ENCODE results near the gene MTARC1. TPM values are rescaled to one million over a fixed set of nuclear protein-coding genes. Genes with fewer than 3 reads are reported as not detected.

MTARC1 gene
- polyA plus RNA-seq, 1 experiment, result 2.6 TPM

GRCh38 chr1:220810179-220810653 lies 23.5 kb downstream of the MTARC1 start:
- CTCF ChIA-PET, result interaction anchor here (0.6 to 2.6 kb wide), 22 partner anchors 9 to 669 kb away, joined by 3 to 15 read pairs (median 4); no protein-coding TSS in a partner anchor
- TF ChIP-seq CTCF (IDR thresholded peaks at IDR 0.05; ENCODE audit: low read depth, low read length), result peak; percentile 97
- POLR2A ChIA-PET, result interaction anchor here (0.8 kb wide), 1 partner anchor 24 kb away, joined by 3 read pairs; the partner anchor contains the start of gene MTARC1
- no peak overlapping the region for H3K27ac ChIP-seq (ENCODE audit: low read depth, low read length)
- DNase-seq (ENCODE audit: low read depth, low spot score), result peak; percentile 66
- peaks cover 9% of the 10 kb centered on the region for H3K27me3 ChIP-seq (ENCODE audit: control insufficient read depth, insufficient read depth, low read length)
- peak overlapping the region; percentile 25; the same call in 1 of the 2 replicates for H3K4me3 ChIP-seq (ENCODE audit: low read depth, low read length)
- 0 out of 2 replicates have a peak, but pooled peaks cover 3% of the 10 kb centered on the region for H3K9me3 ChIP-seq (ENCODE audit: control insufficient read depth, insufficient read depth, low read length)

- peaks cover 9% of the 10 kb centered on the region for H3K27me3 ChIP-seq (ENCODE audit: control insufficient read depth, insufficient read depth, low read length)
- POLR2A ChIA-PET, result no interaction called here
Observed at GRCh38 chr1:220810963-220811362, 24.2 kb downstream of the MTARC1 start.

GRCh38 chr1:220811695-220812094 lies 25.0 kb downstream of the MTARC1 start:
- no peak overlapping the region for H3K4me3 ChIP-seq (ENCODE audit: low read depth, low read length)
- H3K27me3 ChIP-seq (ENCODE audit: control insufficient read depth, insufficient read depth, low read length), result peaks cover 9% of the 10 kb centered on the region
- TF ChIP-seq CTCF (IDR thresholded peaks at IDR 0.05; ENCODE audit: low read depth, low read length), result no peak
- 0 out of 2 replicates have a peak, but pooled peaks cover 3% of the 10 kb centered on the region for H3K9me3 ChIP-seq (ENCODE audit: control insufficient read depth, insufficient read depth, low read length)
- CTCF ChIA-PET, result interaction anchor here (2.6 kb wide), 1 partner anchor 392 kb away, joined by 12 read pairs; no protein-coding TSS in a partner anchor
- POLR2A ChIA-PET, result no interaction called here
- no peak for DNase-seq (ENCODE audit: low read depth, low spot score)
- no peak overlapping the region for H3K27ac ChIP-seq (ENCODE audit: low read depth, low read length)

More at GRCh38 chr1:220810963-220811362, 24.2 kb downstream of the MTARC1 start:
- Histone ChIP-seq H3K27ac (ENCODE audit: low read depth, low read length) (peak overlapping the region; percentile 11), H3K4me3 (ENCODE audit: low read depth, low read length) (no peak overlapping the region), H3K9me3 (ENCODE audit: control insufficient read depth, insufficient read depth, low read length) (0 out of 2 replicates have a peak, but pooled peaks cover 3% of the 10 kb centered on the region)
- CTCF ChIA-PET, result interaction anchor here (0.6 to 2.6 kb wide), 14 partner anchors 11 to 628 kb away, joined by 3 to 15 read pairs (median 4); no protein-coding TSS in a partner anchor
- TF ChIP-seq CTCF (IDR thresholded peaks at IDR 0.05; ENCODE audit: low read depth, low read length), result no peak
- DNase-seq (ENCODE audit: low read depth, low spot score), result no peak

DNA sequence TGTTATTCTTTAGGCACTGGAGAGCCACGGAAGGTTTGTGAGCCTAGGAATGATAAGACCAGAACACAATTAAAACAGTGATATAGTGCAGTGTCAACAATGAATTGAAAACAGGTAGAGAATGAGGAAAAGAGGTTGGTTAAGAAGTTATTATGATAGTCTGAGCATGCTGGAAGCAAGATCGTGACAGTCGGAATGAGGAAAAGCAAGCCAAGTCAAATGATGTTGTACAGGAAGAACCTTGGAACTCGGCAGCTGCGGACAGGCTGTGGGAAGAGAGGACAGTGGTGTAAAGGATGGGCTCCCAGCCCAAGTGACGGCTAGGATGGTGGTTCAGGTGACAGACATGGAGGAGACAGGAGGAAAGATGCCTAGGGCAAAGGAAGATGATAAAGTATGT lies 25.6 kb downstream of the MTARC1 start:
- Histone ChIP-seq H3K27me3 (ENCODE audit: control insufficient read depth, insufficient read depth, low read length) (peaks cover 9% of the 10 kb centered on the region), H3K27ac (ENCODE audit: low read depth, low read length) (no peak overlapping the region), H3K9me3 (ENCODE audit: control insufficient read depth, insufficient read depth, low read length) (0 out of 2 replicates have a peak, but pooled peaks cover 3% of the 10 kb centered on the region), H3K4me3 (ENCODE audit: low read depth, low read length) (no peak overlapping the region)
- ChIA-PET CTCF (no interaction called here), POLR2A (no interaction called here)
- TF ChIP-seq CTCF (IDR thresholded peaks at IDR 0.05; ENCODE audit: low read depth, low read length), result no peak
- no peak for DNase-seq (ENCODE audit: low read depth, low spot score)

- DNase-seq (ENCODE audit: low read depth, low spot score), result no peak
- ChIA-PET CTCF (interaction anchor here (3.5 kb wide), 1 partner anchor 10 kb away, joined by 14 read pairs; no protein-coding TSS in a partner anchor), POLR2A (no interaction called here)
- no peak for TF ChIP-seq CTCF (IDR thresholded peaks at IDR 0.05; ENCODE audit: low read depth, low read length)
- H3K9me3 ChIP-seq (ENCODE audit: control insufficient read depth, insufficient read depth, low read length), result 0 out of 2 replicates have a peak, but pooled peaks cover 3% of the 10 kb centered on the region
- H3K27me3 ChIP-seq (ENCODE audit: control insufficient read depth, insufficient read depth, low read length), result peaks cover 6% of the 10 kb centered on the region
- H3K27ac ChIP-seq (ENCODE audit: low read depth, low read length), result no peak overlapping the region
- H3K4me3 ChIP-seq (ENCODE audit: low read depth, low read length), result no peak overlapping the region
Observed at GRCh38 chr1:220813013-220813412, 26.3 kb downstream of the MTARC1 start.

Data from AG04450 (cell line).